K562 treated with DMSO at 1 percent for 12 hours (cell line): ENCODE results near the gene PITHD1. TPM values are rescaled to one million over a fixed set of nuclear protein-coding genes. Genes with fewer than 3 reads are reported as not detected.

Experiments used
- total RNA-seq: library from RNA; unstranded; fragments of 300-600 nt; gene quantifications from 2 replicates; pipeline ENCODE4 v1.2.3, GENCODE V29; 2022; ENCODE audit not compliant: insufficient read depth

Gene PITHD1, protein sequence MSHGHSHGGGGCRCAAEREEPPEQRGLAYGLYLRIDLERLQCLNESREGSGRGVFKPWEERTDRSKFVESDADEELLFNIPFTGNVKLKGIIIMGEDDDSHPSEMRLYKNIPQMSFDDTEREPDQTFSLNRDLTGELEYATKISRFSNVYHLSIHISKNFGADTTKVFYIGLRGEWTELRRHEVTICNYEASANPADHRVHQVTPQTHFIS
- 121 and 154 TPM in 2 replicates for total RNA-seq

DNA sequence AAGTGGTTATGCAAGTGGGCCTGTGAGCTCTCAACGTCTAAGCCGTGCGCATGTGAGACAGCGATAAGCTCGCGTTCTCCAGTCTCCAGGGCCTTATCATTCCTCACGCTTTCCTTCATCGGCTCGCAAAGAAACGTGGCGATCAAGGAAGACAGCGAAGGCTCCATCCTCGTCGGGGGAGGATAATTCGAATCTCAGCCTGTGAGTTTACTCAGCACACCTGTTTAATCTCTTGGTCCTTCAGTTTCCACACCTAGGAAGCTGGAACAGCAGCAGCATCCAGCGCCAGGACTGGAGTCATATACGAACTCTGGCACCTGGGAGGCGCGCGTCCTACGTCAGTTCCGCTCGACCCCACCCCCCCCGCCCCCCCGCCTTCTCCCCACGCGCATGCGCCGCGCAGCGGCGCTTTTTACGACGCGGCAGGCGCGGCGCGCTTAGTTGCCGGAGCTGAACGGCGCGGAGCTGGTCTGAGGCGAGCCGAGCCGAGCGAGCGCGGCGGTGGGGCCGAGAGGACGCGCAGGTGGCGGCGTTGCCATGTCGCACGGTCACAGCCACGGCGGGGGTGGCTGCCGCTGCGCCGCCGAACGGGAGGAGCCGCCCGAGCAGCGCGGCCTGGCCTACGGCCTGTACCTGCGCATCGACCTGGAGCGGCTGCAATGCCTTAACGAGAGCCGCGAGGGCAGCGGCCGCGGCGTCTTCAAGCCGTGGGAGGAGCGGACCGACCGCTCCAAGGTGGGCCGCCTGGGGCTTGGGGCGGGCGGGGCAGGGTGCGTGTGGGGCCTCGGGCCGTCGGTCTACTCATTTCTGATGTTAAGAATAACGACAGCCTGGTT lies at the start of gene PITHD1:
TSS of gene PITHD1 (plus strand) at position 440 of the 836 bp plus-strand sequence. CDS start at position 538, 98 bp downstream.

DNA sequence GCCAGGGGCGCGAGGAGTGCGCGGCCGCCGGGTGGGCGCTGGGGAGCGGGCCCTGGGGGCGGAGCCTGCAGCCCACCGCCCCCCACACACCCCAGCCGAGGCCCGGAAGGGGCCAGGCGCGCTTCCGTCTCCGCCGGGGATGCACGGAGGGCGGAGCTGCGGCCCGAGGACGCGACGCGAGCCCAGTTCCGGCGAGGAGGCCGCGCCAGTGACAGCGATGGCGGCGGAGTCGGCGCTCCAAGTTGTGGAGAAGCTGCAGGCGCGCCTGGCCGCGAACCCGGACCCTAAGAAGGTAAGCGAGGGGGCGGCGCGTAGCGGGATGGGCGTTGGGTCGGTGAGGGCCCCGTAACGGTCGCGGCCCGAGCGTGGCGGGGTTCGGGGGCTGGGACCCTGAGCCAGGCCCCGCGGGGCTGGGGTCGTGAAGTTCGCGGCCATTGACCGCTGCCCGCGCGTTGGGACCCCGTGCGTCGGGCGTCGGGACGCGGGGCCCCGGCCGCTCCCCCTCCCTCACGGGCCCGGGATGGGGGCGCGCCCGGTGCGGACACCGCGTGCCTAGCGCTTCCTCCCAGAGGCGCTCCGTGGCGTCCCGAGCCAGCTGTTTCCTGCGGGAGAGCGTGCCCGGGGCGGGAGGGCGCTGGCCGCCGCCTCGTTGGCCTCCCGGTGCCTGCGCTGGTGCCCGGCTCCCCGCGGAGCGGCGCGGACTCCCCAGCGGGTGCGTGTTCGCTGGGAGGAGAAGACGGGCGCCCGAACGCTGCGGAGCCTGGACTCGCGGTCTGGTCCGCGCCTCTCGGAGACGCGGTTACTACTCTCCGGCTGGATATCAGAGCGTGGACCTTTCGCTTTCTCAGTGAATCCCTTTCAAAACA lies 34.7 kb upstream of the PITHD1 start, which contains the start of gene ELOA:
TSS of gene ELOA (plus strand) at position 185 of the 866 bp plus-strand sequence. CDS start at position 218, 33 bp downstream.

DNA sequence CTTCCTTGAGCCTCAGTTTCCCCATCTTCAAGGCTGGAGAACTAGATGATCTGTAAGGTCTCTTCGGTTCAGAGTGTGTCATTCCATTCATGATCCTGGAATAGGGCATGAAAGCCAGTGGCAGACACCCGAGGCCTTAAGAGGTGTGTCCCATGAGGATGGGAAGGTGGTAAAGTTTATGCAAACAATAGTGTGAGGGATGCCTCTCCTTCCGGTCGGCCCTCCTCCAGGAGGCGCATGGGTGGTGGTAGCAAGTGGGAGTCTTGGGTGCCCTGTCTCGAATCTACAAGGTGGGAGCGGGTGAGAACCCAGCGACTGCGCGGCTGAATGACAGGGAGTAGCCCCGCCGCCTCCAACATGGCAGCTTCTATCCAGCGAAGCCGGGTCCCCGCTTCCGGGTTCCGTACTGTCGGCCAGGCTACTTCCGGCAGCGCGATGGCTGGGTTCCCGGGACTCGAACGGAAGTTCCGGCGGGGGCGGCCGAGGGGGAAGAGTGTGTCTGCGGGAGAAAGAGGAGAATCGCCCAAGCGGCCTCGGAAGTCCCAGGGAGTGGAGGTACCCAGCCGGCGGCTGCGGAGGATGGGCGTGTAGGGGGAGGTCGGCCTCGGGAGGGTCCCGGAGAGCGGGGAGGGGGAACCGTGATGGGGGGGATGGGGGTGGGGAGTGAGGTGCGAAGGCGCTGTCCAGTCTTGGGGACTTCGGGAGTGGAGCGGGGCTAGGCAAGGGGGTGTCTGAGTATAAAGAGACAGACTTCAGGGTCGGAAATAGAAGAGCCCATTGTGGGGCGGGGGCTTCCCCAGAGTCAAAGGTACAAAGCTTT lies 12.7 kb downstream of the PITHD1 start, which contains the start of gene LYPLA2:
TSS of gene LYPLA2 (plus strand) at position 450 of the 820 bp plus-strand sequence. CDS start 1,538 bp downstream, outside the sequence.

DNA sequence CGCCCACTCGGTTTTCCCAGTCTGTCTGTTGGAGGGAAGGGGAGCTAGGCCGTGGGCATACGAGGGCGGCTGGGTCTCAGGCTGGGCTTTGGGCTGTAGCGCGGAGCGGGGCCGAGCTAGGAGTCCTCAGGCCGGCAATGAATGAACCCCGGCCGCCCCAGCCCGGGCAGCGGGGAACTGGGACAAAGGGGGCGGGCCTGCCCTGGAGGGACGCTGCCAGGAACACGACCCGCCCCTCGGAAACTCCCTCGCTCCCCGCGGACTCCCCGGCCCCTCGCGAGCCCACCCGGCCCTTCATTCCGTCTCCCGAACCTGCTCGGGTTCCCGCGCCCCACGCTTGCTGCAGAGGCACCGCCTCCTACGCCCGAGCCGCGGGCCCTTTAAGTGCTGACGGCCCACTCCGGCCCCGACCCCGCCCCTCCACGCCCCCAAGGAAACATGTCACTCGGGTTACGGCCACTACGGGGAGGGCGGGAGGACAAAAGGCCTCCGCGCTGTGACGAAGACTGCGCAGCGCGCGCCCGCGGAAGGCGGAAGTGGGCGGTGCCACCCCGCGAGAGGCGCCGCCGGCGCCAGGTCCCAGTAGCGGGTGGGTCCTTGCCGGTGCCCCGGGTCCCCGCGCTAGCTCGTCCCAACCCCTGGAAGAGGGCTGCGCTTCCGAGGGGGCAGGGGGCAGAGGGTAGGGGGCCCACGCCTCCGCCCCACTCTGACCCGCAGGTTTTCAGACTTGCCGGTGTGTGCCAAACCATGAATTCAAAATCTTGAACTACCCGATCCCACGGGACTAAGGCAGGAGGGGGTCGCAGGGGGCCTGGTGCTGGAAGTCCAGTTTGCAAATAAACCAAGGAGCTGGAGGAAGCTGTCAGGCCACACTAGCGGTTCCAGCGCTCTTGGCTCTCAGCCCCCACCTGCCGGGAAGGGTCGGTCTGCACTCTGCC lies 22.5 kb downstream of the PITHD1 start, which contains the start of gene GALE:
TSS of gene GALE (minus strand) at position 355 of the 938 bp plus-strand sequence. CDS start 1,747 bp downstream, outside the sequence.

DNA sequence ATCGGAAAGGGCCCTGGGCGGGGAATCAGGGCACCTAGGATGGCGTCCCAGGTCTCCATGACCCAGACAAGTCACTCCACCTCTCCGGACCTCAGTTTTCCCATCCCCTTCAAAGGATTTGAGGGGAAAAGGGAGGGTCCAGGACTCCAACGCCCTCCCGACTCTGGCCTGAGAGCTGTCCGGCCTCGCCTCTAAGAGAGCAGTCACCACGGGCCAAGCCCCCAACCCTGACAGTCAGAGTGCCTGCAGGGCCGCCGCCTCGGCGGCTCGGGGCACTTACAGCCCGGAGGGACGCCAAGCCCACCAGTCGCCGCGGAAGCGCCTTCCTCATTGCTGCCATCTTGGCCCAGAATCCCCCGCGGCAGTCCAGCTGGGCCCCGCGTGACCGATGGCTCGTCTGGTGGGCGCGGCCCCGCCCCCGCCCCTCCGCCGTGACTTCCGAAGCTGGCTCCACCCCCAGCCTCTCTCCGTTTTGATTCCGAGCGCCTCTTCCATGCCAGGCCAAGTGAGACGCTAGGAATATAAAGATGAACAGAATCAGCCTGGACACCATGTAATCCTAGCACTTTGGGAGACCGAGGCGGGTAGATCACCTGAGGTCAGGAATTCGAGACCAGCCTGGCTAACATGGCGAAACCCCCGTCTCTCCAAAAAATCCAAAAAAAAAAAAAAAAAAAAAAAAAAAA lies 47.0 kb downstream of the PITHD1 start, which contains the start of gene HMGCL:
TSS of gene HMGCL (minus strand) at position 354 of the 686 bp plus-strand sequence. CDS start at position 340, 14 bp downstream.

Other genes with a start within 250 kb of the PITHD1 start
- 8.7 and 20.0 TPM in 2 replicates for gene E2F2, start 247.2 kb upstream of the PITHD1 start, total RNA-seq
- 283 and 388 TPM in 2 replicates for gene ID3, start 218.9 kb upstream of the PITHD1 start, total RNA-seq
- 4,011 and 4,342 TPM in 2 replicates for gene RPL11, start 86.6 kb upstream of the PITHD1 start, total RNA-seq
- gene ELOA, start 34.9 kb upstream of the PITHD1 start, total RNA-seq: 12.7 and 31.6 TPM in 2 replicates
- 92.9 and 93.9 TPM in 2 replicates for gene LYPLA2, start 12.7 kb downstream of the PITHD1 start, total RNA-seq
- gene GALE, start 22.3 kb downstream of the PITHD1 start, total RNA-seq: 57.0 and 62.8 TPM in 2 replicates
- gene HMGCL, start 47.0 kb downstream of the PITHD1 start, total RNA-seq: 62.2 and 65.9 TPM in 2 replicates
- gene FUCA1, start 89.9 kb downstream of the PITHD1 start, total RNA-seq: 22.5 and 44.0 TPM in 2 replicates
- gene CNR2, start 134.9 kb downstream of the PITHD1 start, total RNA-seq: not detected in 2 replicates
- 73.0 and 153 TPM in 2 replicates for gene PNRC2, start 181.4 kb downstream of the PITHD1 start, total RNA-seq
- 47.3 and 132 TPM in 2 replicates for gene SRSF10, start 201.9 kb downstream of the PITHD1 start, total RNA-seq